IMR-90 (cell line): ENCODE data around the gene PSMB11. TPM values are rescaled to one million over a fixed set of nuclear protein-coding genes. Genes with fewer than 3 reads are reported as not detected.

ENCODE experiments used
- CTCF ChIP-seq: conservative IDR thresholded peaks from 2 replicates; pipeline ENCODE4 v1.5.1; 2012; ENCODE audit warnings: mild to moderate bottlenecking, low read depth, low read length, improper control_type of control experiment
- MXI1 ChIP-seq: IDR thresholded peaks from 2 replicates; pipeline ENCODE4 v1.6.1; 2012; ENCODE audit warnings: low read depth, mild to moderate bottlenecking, low read length, moderate library complexity, borderline replicate concordance
- polyA plus RNA-seq, 3 experiments: library from polyadenylated mRNA; depleted of rRNA; stranded (reverse); fragments of >200 nt; gene quantifications; 2 replicates each; pipeline ENCODE4 v1.2.3, GENCODE V29; 2012; ENCODE audit warnings: low replicate concordance in 1 of 3
- total RNA-seq: library from RNA; depleted of rRNA; stranded (reverse); fragments of >200 nt; gene quantifications from 2 replicates; pipeline ENCODE4 v1.2.3, GENCODE V29; 2012

Gene PSMB11
- total and polyA plus RNA-seq, 2 of the 4 experiments (the other 2 are of a cell fraction) = not detected

GRCh38 chr14:23006544-23007419 lies 35.2 kb upstream of the PSMB11 start (continued):
- peak; percentile 32 for TF ChIP-seq CTCF
- TF ChIP-seq MXI1 = peak; percentile 81
